HepG2 (cell line): ENCODE data around the gene INSIG2. TPM values are rescaled to one million over a fixed set of nuclear protein-coding genes. Genes with fewer than 3 reads are reported as not detected.

ENCODE experiments used
- ATAC-seq: fragments of 200-7000 bp; cut with Tn5 transposase; 3 replicates; pipeline ENCODE4 v1.9.1; 2020; ENCODE audit warnings: mild to moderate bottlenecking, moderate library complexity
- BruUV-seq: library from RNA; stranded (reverse); fragments of 400-500 nt; replicated peaks from 2 replicates; lab custom pipeline; 2021; lab: Mats Ljungman, UMichigan
- CTCF ChIA-PET: fragments of 300-600 bp; formaldehyde crosslinking; extraction: SDS; loops from one replicate; lab custom pipeline; 2021; ENCODE audit warnings: low total read pairs, inconsistent platforms, low intra/inter-chr PET ratio; lab: Yijun Ruan, JAX
- POLR2A ChIA-PET: fragments of 350-600 bp; sonication (Branson Sonifier 250); formaldehyde crosslinking; loops from one replicate; lab custom pipeline; 2020; ENCODE audit warnings: antibody characterized with exemption, inconsistent platforms; lab: Yijun Ruan, JAX
- DNase-seq: peaks from one replicate; pipeline ENCODE4 v3.0.0-alpha.2; 2015; ENCODE audit warnings: low spot score
- FAIRE-seq: peaks from 3 replicates; lab custom pipeline; 2011; peaks lifted over from hg19 to GRCh38; lab: Jason Lieb, UNC
- H2AFZ ChIP-seq: one replicate; pipeline ENCODE4 v1.6.1; 2011; ENCODE audit warnings: low read length, inconsistent platforms
- H3K27ac ChIP-seq: fragments of 300-600 bp; 3 replicates; pipeline ENCODE4 v1.8.0; 2011; ENCODE audit warnings: mixed run types, mild to moderate bottlenecking, mixed read lengths, low read length, inconsistent platforms; ENCODE audit not compliant: insufficient read depth; ENCODE audit errors: extremely low read length
- H3K27me3 ChIP-seq, 2 experiments: fragments of 200-600 bp in 1 of 2; 2 replicates in 1 of 2; 3 replicates in 1 of 2; pipeline versions ENCODE4 v1.6.0 to v1.8.0; 2011; ENCODE audit warnings: low read length in 2 of 2, mild to moderate bottlenecking in 2 of 2, moderate library complexity in 2 of 2, inconsistent platforms in 1 of 2; ENCODE audit not compliant: insufficient read depth in 2 of 2, control insufficient read depth in 1 of 2
- H3K36me3 ChIP-seq, 2 experiments: fragments of 200-600 bp in 1 of 2; replicated peaks in 1 of 2; 2 replicates in 1 of 2; 3 replicates in 1 of 2; pipeline versions ENCODE4 v1.5.1 to v1.8.0; 2011; ENCODE audit warnings: low read length in 2 of 2, inconsistent platforms in 1 of 2; ENCODE audit not compliant: insufficient read depth in 2 of 2, control insufficient read depth in 1 of 2
- H3K4me1 ChIP-seq: 2 replicates; pipeline ENCODE4 v1.5.1; 2012; ENCODE audit warnings: low read length, inconsistent platforms; ENCODE audit not compliant: insufficient read depth
- H3K4me2 ChIP-seq: 2 replicates; pipeline ENCODE4 v1.6.0; 2011; ENCODE audit warnings: low read depth, low read length, inconsistent platforms
- H3K4me3 ChIP-seq, 3 experiments: fragments of 200-600 bp in 1 of 3; sonication (generic), shearing (Covaris generic) in 1 of 3; replicated peaks in 1 of 3; 2 replicates each; pipeline ENCODE4 v1.5.1; 2011 to 2016; ENCODE audit warnings: low read length in 3 of 3, inconsistent platforms in 2 of 3, low read depth in 2 of 3, mild to moderate bottlenecking in 2 of 3, control low read depth in 1 of 3, mixed read lengths in 1 of 3; ENCODE audit not compliant: insufficient read depth in 1 of 3
- H3K79me2 ChIP-seq: one replicate; pipeline ENCODE4 v1.6.1; 2011; ENCODE audit warnings: low read length, inconsistent platforms; ENCODE audit not compliant: insufficient read depth
- H3K9ac ChIP-seq: 2 replicates; pipeline ENCODE4 v1.6.0; 2011; ENCODE audit warnings: mild to moderate bottlenecking, low read depth, low read length, inconsistent platforms; ENCODE audit not compliant: insufficient read depth
- H3K9me3 ChIP-seq: 2 replicates; pipeline ENCODE4 v1.5.1; 2012; ENCODE audit warnings: mild to moderate bottlenecking, low read length
- H4K20me1 ChIP-seq: 2 replicates; pipeline ENCODE4 v1.6.0; 2011; ENCODE audit warnings: inconsistent platforms, mild to moderate bottlenecking, low read length, moderate library complexity; ENCODE audit not compliant: insufficient read depth
- BRCA1 ChIP-seq: sonication (generic); formaldehyde crosslinking; IDR thresholded peaks from 2 replicates; pipeline ENCODE4 v1.4.0; 2020; ENCODE audit warnings: missing genetic modification reagents
- GATAD2A ChIP-seq: IDR thresholded peaks from 2 replicates; pipeline ENCODE4 v1.6.1; 2016
- KLF12 ChIP-seq: sonication (generic); formaldehyde crosslinking; IDR thresholded peaks from 2 replicates; pipeline ENCODE4 v1.4.0; 2020; ENCODE audit warnings: missing genetic modification reagents, borderline replicate concordance
- NCOA2 ChIP-seq: sonication (generic); formaldehyde crosslinking; IDR thresholded peaks from 2 replicates; pipeline ENCODE4 v1.8.0; 2022; ENCODE audit warnings: inconsistent platforms
- ZNF205 ChIP-seq: IDR thresholded peaks from 2 replicates; pipeline ENCODE4 v1.6.1; 2018; ENCODE audit warnings: missing biosample characterization, missing genetic modification reagents
- ZNF224 ChIP-seq: sonication (generic); formaldehyde crosslinking; IDR thresholded peaks from 2 replicates; pipeline ENCODE4 v1.5.0; 2020; ENCODE audit warnings: mild to moderate bottlenecking, missing genetic modification reagents
- ZNF234 ChIP-seq: sonication (generic); formaldehyde crosslinking; conservative IDR thresholded peaks from 2 replicates; pipeline ENCODE4 v1.5.1; 2020; ENCODE audit warnings: mild to moderate bottlenecking, missing genetic modification reagents
- ZNF331 ChIP-seq: sonication (generic); formaldehyde crosslinking; IDR thresholded peaks from 2 replicates; pipeline ENCODE4 v1.4.0; 2020; ENCODE audit warnings: missing genetic modification reagents
- ZNF343 ChIP-seq: sonication (generic); formaldehyde crosslinking; IDR thresholded peaks from 2 replicates; pipeline ENCODE4 v1.4.0; 2020; ENCODE audit warnings: mild to moderate bottlenecking, missing genetic modification reagents
- ZNF558 ChIP-seq: sonication (generic); formaldehyde crosslinking; IDR thresholded peaks from 2 replicates; pipeline ENCODE4 v1.9.0; 2022; ENCODE audit warnings: mild to moderate bottlenecking, missing genetic modification reagents, borderline replicate concordance
- ZNF772 ChIP-seq: sonication (generic); formaldehyde crosslinking; IDR thresholded peaks from 2 replicates; pipeline ENCODE4 v1.5.0; 2020; ENCODE audit warnings: mild to moderate bottlenecking, missing genetic modification reagents
- ZNF83 ChIP-seq: sonication (generic); formaldehyde crosslinking; IDR thresholded peaks from 2 replicates; pipeline ENCODE4 v1.4.0; 2020; ENCODE audit warnings: missing genetic modification reagents, mild to moderate bottlenecking, borderline replicate concordance
- WGBS: methylation state at CpG from one replicate; pipeline ENCODE4 v1.1.6; 2017; ENCODE audit warnings: low lambda C conversion rate; 5-methylcytosine and 5-hydroxymethylcytosine counted together
- in situ Hi-C: cut with HindIII; loops from 2 replicates; pipeline ENCODE4 v1.10.0; 2017; ENCODE audit warnings: low pct_unique_long_range_greater_than_20kb; ENCODE audit not compliant: extremely low pct_ligation_motif_present
- intact Hi-C: fragments of 100-400 bp; cut with micrococcal nuclease; formaldehyde crosslinking; loops from one replicate; pipeline ENCODE4 v1.10.0; 2022; ENCODE audit not compliant: unreplicated experiment
- polyA plus RNA-seq, 8 experiments: library from polyadenylated mRNA; depleted of rRNA in 3 of 8; stranded (reverse) in 7 of 8; unstranded in 1 of 8; fragments of >200 nt; fragmentation: Illumina TruSeq in 4 of 8; extraction: Trizol in 4 of 8; gene quantifications; 2 replicates each; pipeline versions ENCODE4 v1.2.1 to v1.2.3, GENCODE V29; 2011 to 2016; ENCODE audit warnings: low read depth in 4 of 8, missing spikeins in 1 of 8, mixed read lengths in 1 of 8; ENCODE audit not compliant: insufficient read depth in 1 of 8
- total RNA-seq, 5 experiments: library from RNA; depleted of rRNA; stranded (reverse); fragments of >200 nt; fragmentation: Illumina TruSeq; extraction: Trizol; gene quantifications; 2 replicates each; pipeline ENCODE4 v1.2.3, GENCODE V29; 2016; ENCODE audit warnings: low read depth in 1 of 5
- TF ChIP-seq, protein P1 (sequence below): sonication (generic); formaldehyde crosslinking; IDR thresholded peaks from 2 replicates; pipeline ENCODE4 v1.4.0; 2020; ENCODE audit warnings: mild to moderate bottlenecking, missing genetic modification reagents
- TF ChIP-seq, protein P2 (sequence below): IDR thresholded peaks from 2 replicates; pipeline ENCODE4 v1.6.1; 2016; ENCODE audit warnings: low read depth, borderline replicate concordance
- TF ChIP-seq, protein P3 (sequence below): sonication (generic); formaldehyde crosslinking; IDR thresholded peaks from 2 replicates; pipeline ENCODE4 v1.8.0; 2022; ENCODE audit warnings: missing genetic modification reagents, mild to moderate bottlenecking, inconsistent platforms, borderline replicate concordance
- TF ChIP-seq, protein P4 (sequence below): sonication (generic); formaldehyde crosslinking; IDR thresholded peaks from 2 replicates; pipeline ENCODE4 v1.4.0; 2020; ENCODE audit warnings: mild to moderate bottlenecking, missing genetic modification reagents
- TF ChIP-seq, protein P5 (sequence below): IDR thresholded peaks from 2 replicates; pipeline ENCODE4 v1.6.1; 2018; ENCODE audit warnings: missing genetic modification reagents, mild to moderate bottlenecking, missing compliant biosample characterization

The INSIG2 gene
- total and polyA plus RNA-seq, 2 of the 13 experiments (the other 11 are each of a cell fraction or from before 2014, with no cell fraction given), result 73.5 to 481 TPM

DNA sequence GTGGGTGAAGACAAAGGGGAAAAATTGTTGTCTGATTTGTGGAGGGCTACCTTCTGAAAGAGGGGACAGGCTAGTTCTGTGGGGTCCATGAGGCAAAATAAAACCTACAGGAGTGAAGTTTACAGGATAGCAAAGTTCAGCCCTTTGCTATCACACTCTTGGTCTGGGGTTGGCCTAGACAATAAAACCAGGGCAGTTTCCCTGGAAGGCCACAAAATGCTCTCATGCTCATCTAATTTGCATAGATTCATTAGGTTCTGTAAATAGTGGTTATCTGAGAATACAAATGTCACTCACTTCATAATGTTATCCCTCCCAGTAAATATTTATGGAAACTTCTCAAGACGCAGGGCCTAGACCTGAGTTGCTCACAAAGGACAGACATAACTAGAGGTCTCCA is 63.6 kb downstream of the INSIG2 start:
- peaks cover 10% of the 10 kb centered on the region for H3K4me1 ChIP-seq
- in situ Hi-C loops (no loop called here), intact Hi-C loops (no loop called here)
- BruUV-seq, result no TSS peak
- POLR2A ChIA-PET, result no interaction called here
- FAIRE-seq, result no peak
- no peak for ATAC-seq
- H3K4me2 ChIP-seq, result no peak overlapping the region
- peaks cover 5% of the 10 kb centered on the region; the same call in 1 of the 2 replicates for H3K9me3 ChIP-seq
- WGBS, result 97% methylated on average over 1 of the region's 1 CpG
- no peak overlapping the region for H3K27ac ChIP-seq
- H2AFZ ChIP-seq, result no peak overlapping the region
- no peaks in the 10 kb centered on the region for H4K20me1 ChIP-seq
- H3K36me3 ChIP-seq, result no peaks in the 10 kb centered on the region
- no peak for DNase-seq
- no peak overlapping the region for H3K9ac ChIP-seq
- TF ChIP-seq BRCA1 (no peak), ZNF83 (no peak), ZNF343 (CRISPR knock-in tag) (no peak), ZNF772 (no peak), ZNF224 (CRISPR knock-in tag) (no peak), ZNF331 (CRISPR knock-in tag) (no peak), KLF12 (no peak), GATAD2A (CRISPR knock-in tag) (no peak), ZNF558 (no peak), ZNF234 (CRISPR knock-in tag) (no peak), ZNF205 (CRISPR knock-in tag) (no peak), NCOA2 (CRISPR knock-in tag) (no peak)
- TF ChIP-seq, protein P1, sequence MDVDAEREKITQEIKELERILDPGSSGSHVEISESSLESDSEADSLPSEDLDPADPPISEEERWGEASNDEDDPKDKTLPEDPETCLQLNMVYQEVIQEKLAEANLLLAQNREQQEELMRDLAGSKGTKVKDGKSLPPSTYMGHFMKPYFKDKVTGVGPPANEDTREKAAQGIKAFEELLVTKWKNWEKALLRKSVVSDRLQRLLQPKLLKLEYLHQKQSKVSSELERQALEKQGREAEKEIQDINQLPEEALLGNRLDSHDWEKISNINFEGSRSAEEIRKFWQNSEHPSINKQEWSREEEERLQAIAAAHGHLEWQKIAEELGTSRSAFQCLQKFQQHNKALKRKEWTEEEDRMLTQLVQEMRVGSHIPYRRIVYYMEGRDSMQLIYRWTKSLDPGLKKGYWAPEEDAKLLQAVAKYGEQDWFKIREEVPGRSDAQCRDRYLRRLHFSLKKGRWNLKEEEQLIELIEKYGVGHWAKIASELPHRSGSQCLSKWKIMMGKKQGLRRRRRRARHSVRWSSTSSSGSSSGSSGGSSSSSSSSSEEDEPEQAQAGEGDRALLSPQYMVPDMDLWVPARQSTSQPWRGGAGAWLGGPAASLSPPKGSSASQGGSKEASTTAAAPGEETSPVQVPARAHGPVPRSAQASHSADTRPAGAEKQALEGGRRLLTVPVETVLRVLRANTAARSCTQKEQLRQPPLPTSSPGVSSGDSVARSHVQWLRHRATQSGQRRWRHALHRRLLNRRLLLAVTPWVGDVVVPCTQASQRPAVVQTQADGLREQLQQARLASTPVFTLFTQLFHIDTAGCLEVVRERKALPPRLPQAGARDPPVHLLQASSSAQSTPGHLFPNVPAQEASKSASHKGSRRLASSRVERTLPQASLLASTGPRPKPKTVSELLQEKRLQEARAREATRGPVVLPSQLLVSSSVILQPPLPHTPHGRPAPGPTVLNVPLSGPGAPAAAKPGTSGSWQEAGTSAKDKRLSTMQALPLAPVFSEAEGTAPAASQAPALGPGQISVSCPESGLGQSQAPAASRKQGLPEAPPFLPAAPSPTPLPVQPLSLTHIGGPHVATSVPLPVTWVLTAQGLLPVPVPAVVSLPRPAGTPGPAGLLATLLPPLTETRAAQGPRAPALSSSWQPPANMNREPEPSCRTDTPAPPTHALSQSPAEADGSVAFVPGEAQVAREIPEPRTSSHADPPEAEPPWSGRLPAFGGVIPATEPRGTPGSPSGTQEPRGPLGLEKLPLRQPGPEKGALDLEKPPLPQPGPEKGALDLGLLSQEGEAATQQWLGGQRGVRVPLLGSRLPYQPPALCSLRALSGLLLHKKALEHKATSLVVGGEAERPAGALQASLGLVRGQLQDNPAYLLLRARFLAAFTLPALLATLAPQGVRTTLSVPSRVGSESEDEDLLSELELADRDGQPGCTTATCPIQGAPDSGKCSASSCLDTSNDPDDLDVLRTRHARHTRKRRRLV (CRISPR knock-in tag), result no peak
- TF ChIP-seq, protein P2, sequence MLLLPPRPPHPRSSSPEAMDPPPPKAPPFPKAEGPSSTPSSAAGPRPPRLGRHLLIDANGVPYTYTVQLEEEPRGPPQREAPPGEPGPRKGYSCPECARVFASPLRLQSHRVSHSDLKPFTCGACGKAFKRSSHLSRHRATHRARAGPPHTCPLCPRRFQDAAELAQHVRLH (CRISPR knock-in tag), result no peak
- TF ChIP-seq, protein P3, sequence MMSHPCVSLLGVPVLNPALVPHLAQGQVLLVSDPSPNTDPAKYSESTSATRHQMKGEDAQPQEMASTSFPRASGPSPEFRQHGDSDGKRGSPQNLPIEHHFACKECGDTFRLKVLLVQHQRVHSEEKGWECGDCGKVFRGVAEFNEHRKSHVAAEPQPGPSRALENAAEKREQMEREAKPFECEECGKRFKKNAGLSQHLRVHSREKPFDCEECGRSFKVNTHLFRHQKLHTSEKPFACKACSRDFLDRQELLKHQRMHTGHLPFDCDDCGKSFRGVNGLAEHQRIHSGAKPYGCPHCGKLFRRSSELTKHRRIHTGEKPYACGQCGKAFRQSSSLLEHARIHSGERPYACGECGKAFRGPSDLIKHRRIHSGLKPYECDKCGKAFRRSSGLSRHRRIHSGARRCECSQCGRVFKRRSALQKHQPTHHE (CRISPR knock-in tag), result no peak
- TF ChIP-seq, protein P4, sequence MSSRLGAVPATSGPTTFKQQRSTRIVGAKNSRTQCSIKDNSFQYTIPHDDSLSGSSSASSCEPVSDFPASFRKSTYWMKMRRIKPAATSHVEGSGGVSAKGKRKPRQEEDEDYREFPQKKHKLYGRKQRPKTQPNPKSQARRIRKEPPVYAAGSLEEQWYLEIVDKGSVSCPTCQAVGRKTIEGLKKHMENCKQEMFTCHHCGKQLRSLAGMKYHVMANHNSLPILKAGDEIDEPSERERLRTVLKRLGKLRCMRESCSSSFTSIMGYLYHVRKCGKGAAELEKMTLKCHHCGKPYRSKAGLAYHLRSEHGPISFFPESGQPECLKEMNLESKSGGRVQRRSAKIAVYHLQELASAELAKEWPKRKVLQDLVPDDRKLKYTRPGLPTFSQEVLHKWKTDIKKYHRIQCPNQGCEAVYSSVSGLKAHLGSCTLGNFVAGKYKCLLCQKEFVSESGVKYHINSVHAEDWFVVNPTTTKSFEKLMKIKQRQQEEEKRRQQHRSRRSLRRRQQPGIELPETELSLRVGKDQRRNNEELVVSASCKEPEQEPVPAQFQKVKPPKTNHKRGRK (CRISPR knock-in tag), result no peak
- TF ChIP-seq, protein P5, sequence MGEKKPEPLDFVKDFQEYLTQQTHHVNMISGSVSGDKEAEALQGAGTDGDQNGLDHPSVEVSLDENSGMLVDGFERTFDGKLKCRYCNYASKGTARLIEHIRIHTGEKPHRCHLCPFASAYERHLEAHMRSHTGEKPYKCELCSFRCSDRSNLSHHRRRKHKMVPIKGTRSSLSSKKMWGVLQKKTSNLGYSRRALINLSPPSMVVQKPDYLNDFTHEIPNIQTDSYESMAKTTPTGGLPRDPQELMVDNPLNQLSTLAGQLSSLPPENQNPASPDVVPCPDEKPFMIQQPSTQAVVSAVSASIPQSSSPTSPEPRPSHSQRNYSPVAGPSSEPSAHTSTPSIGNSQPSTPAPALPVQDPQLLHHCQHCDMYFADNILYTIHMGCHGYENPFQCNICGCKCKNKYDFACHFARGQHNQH, result no peak
- H3K79me2 ChIP-seq, result no peaks in the 10 kb centered on the region
- H3K4me3 ChIP-seq, result no peak overlapping the region
- H3K27me3 ChIP-seq, result no peaks in the 10 kb centered on the region
- CTCF ChIA-PET, result no interaction called here
